ENCODE data around the gene MEF2A.

- TF ChIP-seq POLR2A (IDR thresholded peaks at IDR 0.05; ENCODE audit: low read length) (no peak), GATA1 (IDR thresholded peaks at IDR 0.05; ENCODE audit: low read depth, low read length) (no peak)
These were observed 170.9 kb downstream of the MEF2A start for GRCh38 chr15:99736702-99737101.

All from erythroblast (primary cell).